Activated CD8-positive, alpha-beta memory T cell treated with anti-CD3 and anti-CD28 coated beads, Interleukin-2, amount 50 U/mL, for 48 hours (primary cell): ENCODE measurements around the gene DOCK8.
"Not testable (repeated sequence)": the region's sequence is repeated elsewhere in the genome, so short reads cannot be mapped to it uniquely, and the experiment has no call there.

Experiments
- DNase-seq: peaks from one replicate; pipeline ENCODE4 v3.0.0-alpha.2; 2020

Gene DOCK8

GRCh38 chr9:214648-215493 is at the start of gene DOCK8:
Gene DOCK8, plus strand, starts transcription at chr9:214865. Its CDS starts 112 bp downstream, at chr9:214977.
- peak; percentile 80 for DNase-seq

- DNase-seq: not testable (repeated sequence)
Measured at GRCh38 chr9:169757-170156, 44.9 kb upstream of the DOCK8 start.

GRCh38 chr9:178140-178825 is 36.4 kb upstream of the DOCK8 start:
- not testable (repeated sequence) for DNase-seq

DNA sequence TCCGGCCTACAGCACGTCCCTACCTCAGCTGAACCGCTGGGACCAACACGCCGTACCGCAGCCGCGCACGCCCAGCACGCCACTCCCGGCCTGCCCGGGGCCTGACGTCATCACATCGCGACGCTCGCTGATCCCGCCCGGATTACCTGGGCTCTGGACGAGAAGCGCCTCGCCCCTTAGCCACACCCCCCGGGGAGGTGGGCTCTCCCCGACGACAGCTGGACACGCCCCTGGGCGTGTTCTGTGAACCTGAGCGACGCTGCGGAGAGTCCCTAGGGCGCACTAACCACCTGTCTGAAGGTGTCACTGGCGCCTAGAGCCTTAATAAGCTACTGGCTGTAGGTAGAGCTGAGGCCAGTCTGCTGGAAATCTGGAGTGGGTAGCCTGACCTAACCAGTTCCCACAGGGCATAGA is 35.7 kb upstream of the DOCK8 start, which contains the start of gene ZNG1A:
Gene ZNG1A, minus strand, starts transcription at position 87 of the 414 bp plus-strand sequence. CDS start 87 bp downstream, outside the sequence.
- DNase-seq: peak; percentile 77

DNA sequence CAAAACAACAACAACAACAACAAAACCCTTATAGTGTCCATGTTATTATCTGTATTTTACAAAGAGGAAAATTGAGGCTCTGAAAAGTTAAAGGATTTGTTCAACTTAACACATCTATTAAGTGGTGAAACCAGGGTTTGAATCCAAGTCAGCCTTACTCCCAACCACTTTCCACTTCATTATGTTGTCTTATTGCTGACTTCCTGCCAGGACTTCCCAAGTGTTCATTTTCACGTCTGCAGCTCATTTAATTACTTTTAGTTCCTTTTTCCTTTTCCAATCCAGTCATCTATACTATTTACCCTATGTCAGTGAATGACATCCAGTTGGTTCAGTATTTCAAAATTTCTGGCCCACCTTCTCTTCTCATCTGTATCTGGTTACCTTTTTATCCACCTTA is 15.1 kb upstream of the DOCK8 start:
- not testable (repeated sequence) for DNase-seq

DNA sequence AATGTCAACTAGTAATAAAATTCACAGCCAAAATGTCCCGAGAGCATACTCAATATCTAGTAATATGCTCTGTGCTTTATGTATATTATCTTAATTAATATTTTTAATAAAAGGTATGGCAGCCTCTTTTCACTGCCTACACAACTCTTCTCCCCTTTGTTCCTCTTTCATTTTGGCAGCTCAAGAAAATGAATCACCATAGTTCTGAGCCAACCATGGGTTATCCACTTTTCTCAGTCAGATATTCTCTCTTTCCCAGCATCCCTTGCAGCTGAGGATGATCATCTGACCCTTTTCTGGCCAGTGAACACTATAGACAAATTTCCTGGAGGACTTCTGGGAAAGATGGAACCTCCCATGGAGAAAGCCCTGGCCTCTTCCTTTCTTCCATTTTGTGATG is 8.2 kb upstream of the DOCK8 start:
- DNase-seq: no peak

- no peak for DNase-seq
Measured at GRCh38 chr9:209143-209758, 5.4 kb upstream of the DOCK8 start.

GRCh38 chr9:211036-211435 is 3.6 kb upstream of the DOCK8 start:
- no peak for DNase-seq

- no peak for DNase-seq
Measured at GRCh38 chr9:211557-211956, 3.1 kb upstream of the DOCK8 start.

- no peak for DNase-seq
Measured at GRCh38 chr9:212297-212696, 2.4 kb upstream of the DOCK8 start.

- DNase-seq: not testable (repeated sequence)
Measured at GRCh38 chr9:213901-214300, 764 bp upstream of the DOCK8 start.

DNA sequence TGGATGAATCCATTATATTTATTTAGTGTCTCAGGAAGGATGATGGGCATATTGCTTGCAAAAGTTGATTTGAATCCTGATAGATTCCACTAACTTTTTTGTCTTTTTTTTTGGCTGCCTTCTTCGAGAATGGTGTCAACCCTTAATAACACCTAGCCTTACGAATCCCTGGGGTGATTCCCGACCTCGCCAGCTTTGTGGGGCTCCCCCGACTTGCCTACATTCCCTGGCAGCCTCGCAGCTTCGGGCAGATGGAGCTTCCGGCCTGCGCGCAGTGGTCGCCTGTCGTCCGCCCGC is 366 bp upstream of the DOCK8 start:
- no peak for DNase-seq

DNA sequence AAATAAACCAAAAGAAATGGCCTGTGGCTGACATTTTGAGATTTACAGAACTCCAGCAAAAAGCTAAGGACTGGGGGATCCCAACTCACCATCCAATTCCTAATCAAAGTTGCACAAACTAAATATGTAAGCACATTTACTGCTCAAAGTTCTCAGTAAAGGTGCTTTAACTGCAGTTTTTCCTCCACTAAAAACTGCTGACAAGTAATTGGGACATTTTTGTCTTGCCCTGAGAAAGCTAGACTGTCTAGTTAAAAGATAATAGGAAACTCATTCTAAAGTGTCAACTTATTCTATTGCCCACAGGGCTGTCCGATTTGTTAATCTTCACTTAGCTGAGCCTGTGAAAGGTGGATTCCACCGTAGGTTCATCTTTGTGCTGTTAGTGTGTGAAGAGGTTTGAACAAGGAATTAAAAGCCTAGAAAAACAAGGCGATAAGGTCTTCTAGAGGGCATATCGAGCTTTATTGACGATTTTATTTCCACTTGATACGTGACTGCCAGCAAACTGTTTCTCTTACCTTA is 1.0 kb downstream of the DOCK8 start:
- DNase-seq: no peak

DNA sequence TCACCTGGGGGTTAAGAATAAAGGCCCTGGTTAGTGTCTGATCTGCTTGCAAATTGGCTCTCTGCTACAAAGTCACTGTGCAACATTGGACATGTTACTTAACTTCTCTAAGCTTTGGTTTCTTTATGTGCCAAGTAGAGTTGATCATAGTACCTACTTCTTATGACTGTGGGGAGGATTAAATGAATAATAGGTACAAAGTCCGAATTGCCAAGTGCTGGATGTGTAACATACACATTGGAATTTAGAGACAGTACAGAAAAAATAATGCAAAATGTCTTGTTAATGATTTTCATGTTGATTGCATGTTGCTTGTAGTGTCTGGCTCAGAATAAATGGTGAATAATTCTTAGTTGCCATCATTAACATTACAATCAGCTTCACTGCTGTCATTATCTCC is 2.2 kb downstream of the DOCK8 start:
- no peak for DNase-seq

DNA sequence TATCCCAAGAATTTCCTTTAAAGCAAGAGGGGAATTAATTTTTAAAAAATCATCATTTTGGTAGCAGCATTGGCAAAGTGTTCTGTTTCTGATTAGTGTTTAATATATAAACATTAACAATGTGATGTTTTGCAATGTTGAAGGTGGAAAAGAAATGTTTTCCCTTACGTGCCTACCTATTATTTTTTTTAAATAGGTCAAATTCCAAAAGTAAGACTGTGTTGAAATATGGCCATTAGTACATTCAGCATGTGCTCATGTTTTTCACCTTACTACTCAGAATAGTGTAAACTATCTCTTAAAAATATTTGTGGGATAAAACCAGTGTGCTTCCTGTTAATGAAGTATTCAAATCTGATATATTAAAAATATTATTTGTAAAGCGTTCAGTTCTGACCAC is 3.3 kb downstream of the DOCK8 start:
- no peak for DNase-seq

DNA sequence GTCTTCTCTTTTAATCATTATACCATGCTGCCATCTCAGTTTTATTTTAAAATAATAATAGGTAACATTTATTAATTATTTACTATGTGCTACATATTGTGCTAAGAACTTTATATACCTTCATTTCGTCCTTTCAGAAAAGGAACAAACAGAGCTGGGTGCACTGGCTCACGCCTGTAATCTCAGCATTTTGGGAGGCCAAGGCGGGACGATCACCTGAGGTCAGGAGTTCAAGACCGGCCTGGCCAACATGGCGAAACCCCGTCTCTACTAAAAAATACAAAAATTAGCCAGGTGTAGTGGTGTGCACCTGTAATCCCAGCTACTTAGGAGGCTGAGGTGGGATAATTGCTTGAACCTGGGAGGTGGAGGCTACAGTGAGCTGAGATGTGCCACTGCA is 4.4 kb downstream of the DOCK8 start:
- not testable (repeated sequence) for DNase-seq

- DNase-seq: no peak
Measured at GRCh38 chr9:219670-220365, 5.2 kb downstream of the DOCK8 start.

GRCh38 chr9:221989-222776 is 7.5 kb downstream of the DOCK8 start:
- DNase-seq: no peak

GRCh38 chr9:223152-223551 is 8.5 kb downstream of the DOCK8 start:
- no peak for DNase-seq

- DNase-seq: no peak
Measured at GRCh38 chr9:224026-224425, 9.4 kb downstream of the DOCK8 start.

- no peak for DNase-seq
Measured at GRCh38 chr9:224582-225520, 10.2 kb downstream of the DOCK8 start.
